Brain microvascular endothelial cell (primary cell): ENCODE results near the gene GTSE1.

Experiments used
- DNase-seq: peaks from one replicate; pipeline ENCODE4 v3.0.0-alpha.2; 2020
- H3K27ac ChIP-seq: fragments of 250-450 bp; sonication (Bioruptor Pico); 2 replicates; pipeline ENCODE4 v1.5.1; 2020; ENCODE audit warnings: mild to moderate bottlenecking, moderate library complexity
- H3K27me3 ChIP-seq: fragments of 250-450 bp; sonication (Bioruptor Pico); replicated peaks from 2 replicates; pipeline ENCODE4 v1.5.1; 2020; ENCODE audit warnings: mild to moderate bottlenecking
- H3K36me3 ChIP-seq: fragments of 250-450 bp; sonication (Bioruptor Pico); replicated peaks from 2 replicates; pipeline ENCODE4 v1.5.1; 2020; ENCODE audit warnings: mild to moderate bottlenecking
- H3K4me3 ChIP-seq: 2 replicates; pipeline ENCODE4 v1.5.1; 2011; ENCODE audit warnings: low read depth, mild to moderate bottlenecking, control low read depth, low read length, moderate library complexity
- in situ Hi-C: cut with HindIII; loops from 2 replicates; pipeline ENCODE4 v1.10.0; 2017; ENCODE audit warnings: low sequenced_read_pairs, low pct_ligation_motif_present
- TF ChIP-seq, protein P1 (sequence below): IDR thresholded peaks from 2 replicates; pipeline ENCODE4 v1.5.1; 2011; ENCODE audit warnings: low read depth, mild to moderate bottlenecking, moderate library complexity, low read length, control low read depth, inconsistent platforms; ENCODE audit errors: missing control alignments

The GTSE1 gene

GRCh38 chr22:46274381-46274780 lies 22.3 kb upstream of the GTSE1 start:
- no peak for DNase-seq
- TF ChIP-seq, protein P1, sequence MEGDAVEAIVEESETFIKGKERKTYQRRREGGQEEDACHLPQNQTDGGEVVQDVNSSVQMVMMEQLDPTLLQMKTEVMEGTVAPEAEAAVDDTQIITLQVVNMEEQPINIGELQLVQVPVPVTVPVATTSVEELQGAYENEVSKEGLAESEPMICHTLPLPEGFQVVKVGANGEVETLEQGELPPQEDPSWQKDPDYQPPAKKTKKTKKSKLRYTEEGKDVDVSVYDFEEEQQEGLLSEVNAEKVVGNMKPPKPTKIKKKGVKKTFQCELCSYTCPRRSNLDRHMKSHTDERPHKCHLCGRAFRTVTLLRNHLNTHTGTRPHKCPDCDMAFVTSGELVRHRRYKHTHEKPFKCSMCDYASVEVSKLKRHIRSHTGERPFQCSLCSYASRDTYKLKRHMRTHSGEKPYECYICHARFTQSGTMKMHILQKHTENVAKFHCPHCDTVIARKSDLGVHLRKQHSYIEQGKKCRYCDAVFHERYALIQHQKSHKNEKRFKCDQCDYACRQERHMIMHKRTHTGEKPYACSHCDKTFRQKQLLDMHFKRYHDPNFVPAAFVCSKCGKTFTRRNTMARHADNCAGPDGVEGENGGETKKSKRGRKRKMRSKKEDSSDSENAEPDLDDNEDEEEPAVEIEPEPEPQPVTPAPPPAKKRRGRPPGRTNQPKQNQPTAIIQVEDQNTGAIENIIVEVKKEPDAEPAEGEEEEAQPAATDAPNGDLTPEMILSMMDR, result no peak
- H3K27ac ChIP-seq, result no peak overlapping the region
- H3K36me3 ChIP-seq, result peaks cover 43% of the 10 kb centered on the region
- in situ Hi-C loops, result no loop called here
- no peak overlapping the region for H3K4me3 ChIP-seq
- no peaks in the 10 kb centered on the region for H3K27me3 ChIP-seq

DNA sequence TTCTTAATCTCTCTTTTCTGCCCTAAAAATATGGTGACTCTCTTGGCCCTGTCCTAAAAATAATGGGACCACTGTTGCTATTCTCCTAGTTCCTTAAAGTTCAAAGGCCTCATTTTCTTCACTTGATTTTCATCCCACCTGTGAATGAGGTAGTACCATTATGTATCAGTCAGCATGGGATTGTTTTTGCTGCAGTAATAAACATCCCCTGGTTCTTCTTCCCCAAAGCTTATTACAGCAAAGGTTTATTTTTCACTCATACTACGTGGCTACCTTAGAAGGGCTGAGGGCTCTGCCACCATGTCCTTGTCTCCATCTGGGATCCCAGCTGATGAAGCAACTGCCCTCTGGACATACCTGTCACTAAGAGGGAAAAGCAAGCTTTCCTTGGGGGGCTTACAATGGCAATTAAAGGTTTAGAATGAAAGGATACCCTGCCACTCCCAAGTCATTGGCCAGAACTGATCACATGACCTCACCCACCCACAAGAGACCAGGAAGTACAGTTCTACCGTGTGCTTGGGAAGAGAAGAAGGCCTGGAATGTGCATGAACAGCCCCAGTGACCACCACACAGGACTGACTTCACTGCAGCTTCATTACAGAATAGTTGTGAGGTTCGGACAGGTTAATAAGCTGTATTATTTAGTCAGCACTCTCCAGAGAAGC lies 21.1 kb upstream of the GTSE1 start:
- Histone ChIP-seq H3K4me3 (no peak overlapping the region), H3K27ac (no peak overlapping the region), H3K27me3 (no peaks in the 10 kb centered on the region), H3K36me3 (peaks cover 54% of the 10 kb centered on the region)
- in situ Hi-C loops, result no loop called here
- DNase-seq, result no peak
- TF ChIP-seq, protein P1, result no peak

DNA sequence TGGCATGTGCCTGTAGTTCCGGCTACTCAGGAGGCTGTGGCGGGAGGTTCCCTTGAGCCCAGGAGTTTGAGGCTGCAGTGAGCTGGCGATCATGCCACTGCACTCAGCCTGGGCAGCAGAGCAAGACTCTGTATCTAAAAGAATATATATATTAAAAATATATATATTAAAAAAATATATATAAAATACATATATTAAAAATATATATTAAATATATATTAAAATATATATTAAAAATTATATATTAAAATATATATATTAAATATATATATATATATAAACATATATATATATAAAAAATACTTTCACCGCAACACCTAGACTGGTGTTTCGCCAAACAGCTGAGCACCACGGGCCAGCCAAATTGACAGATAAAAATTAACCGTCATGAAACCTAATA lies 20.1 kb upstream of the GTSE1 start:
- no peak for DNase-seq
- H3K27me3 ChIP-seq, result no peaks in the 10 kb centered on the region
- in situ Hi-C loops, result no loop called here
- H3K36me3 ChIP-seq, result peaks cover 56% of the 10 kb centered on the region
- no peak overlapping the region for H3K4me3 ChIP-seq
- H3K27ac ChIP-seq, result no peak overlapping the region
- TF ChIP-seq, protein P1, result no peak

DNA sequence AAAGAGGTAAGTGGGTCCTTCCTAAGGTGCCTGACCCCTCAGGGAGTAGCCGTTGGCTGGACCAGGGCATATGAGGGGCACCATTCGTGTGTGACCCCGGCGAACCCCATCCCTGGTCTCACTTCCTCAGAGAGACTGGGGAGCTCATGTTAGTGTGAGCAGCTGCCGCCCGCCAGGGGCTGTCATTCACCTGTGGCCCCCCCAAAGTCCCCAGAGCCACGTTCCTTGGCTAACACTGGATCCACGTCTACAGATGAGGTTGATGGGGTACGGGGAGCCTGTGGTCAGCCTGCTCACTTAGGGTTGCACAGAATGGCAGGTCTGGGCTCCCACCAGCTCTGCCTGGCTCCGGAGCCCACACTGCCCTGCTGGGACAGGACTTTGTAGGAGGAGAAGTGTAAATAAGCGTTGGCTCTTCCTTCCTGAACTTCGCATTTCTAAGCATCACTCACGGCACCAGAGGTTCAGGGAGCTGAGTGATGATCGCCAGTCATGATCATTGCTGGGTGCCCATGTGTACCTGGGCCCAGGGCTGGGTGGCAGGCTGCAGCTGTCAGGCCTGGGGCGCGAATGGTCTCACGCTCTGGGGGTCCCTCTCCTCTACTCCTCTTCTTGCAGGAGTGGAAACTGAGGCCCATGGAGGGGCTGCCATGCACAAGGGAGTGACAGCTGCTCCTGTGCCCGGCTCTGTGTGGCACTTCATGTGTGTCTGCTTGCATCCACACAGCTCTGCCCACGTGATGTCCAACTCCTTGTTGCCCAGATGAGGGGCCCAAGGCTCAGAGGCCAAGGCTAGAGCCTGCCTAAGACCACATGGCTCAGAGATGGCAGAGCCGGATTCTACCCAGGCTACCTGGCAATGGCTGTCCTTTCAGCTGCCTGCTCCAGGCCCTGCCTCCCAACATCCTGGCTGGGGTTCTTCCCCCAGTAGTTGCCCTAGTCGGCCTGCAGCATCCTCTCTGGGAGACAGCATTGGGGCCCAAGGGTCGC lies 17.7 kb upstream of the GTSE1 start:
- peaks cover 60% of the 10 kb centered on the region for H3K36me3 ChIP-seq
- in situ Hi-C loops, result no loop called here

GRCh38 chr22:46280063-46280817 lies 16.4 kb upstream of the GTSE1 start:
- Histone ChIP-seq H3K27me3 (no peaks in the 10 kb centered on the region), H3K36me3 (peaks cover 69% of the 10 kb centered on the region)

More for the DNA sequence above, 17.7 kb upstream of the GTSE1 start:
- DNase-seq, result no peak
- TF ChIP-seq, protein P1, result no peak
- Histone ChIP-seq H3K27ac (no peak overlapping the region), H3K27me3 (no peaks in the 10 kb centered on the region), H3K4me3 (no peak overlapping the region)

More at GRCh38 chr22:46280063-46280817, 16.4 kb upstream of the GTSE1 start:
- no peak for DNase-seq
- TF ChIP-seq, protein P1, result no peak
- in situ Hi-C loops, result no loop called here
- H3K4me3 ChIP-seq, result no peak overlapping the region
- no peak overlapping the region for H3K27ac ChIP-seq
